HEK293 (cell line): ENCODE results near the gene FERMT1.

ENCODE experiments used
- KLF1 ChIP-seq: fragments of 450-650 bp; formaldehyde crosslinking; IDR thresholded peaks from 2 replicates; pipeline ENCODE4 v1.5.1; 2016; ENCODE audit warnings: missing biosample characterization, missing genetic modification characterization
- ZNF140 ChIP-seq: fragments of 450-650 bp; formaldehyde crosslinking; IDR thresholded peaks from 2 replicates; pipeline ENCODE4 v1.5.1; 2016; ENCODE audit warnings: missing biosample characterization, missing genetic modification characterization
- ZNF792 ChIP-seq: fragments of 450-650 bp; formaldehyde crosslinking; IDR thresholded peaks from 2 replicates; pipeline ENCODE4 v1.5.1; 2016; ENCODE audit warnings: missing biosample characterization, missing genetic modification characterization
- TF ChIP-seq, protein P1 (sequence below): fragments of 450-650 bp; formaldehyde crosslinking; optimal IDR thresholded peaks from 2 replicates; pipeline ENCODE3; 2016; ENCODE audit warnings: missing biosample characterization, mild to moderate bottlenecking, missing genetic modification characterization
- TF ChIP-seq, protein P2 (sequence below): fragments of 450-650 bp; formaldehyde crosslinking; IDR thresholded peaks from 2 replicates; pipeline ENCODE4 v1.5.1; 2016; ENCODE audit warnings: missing biosample characterization, missing genetic modification characterization

DNA sequence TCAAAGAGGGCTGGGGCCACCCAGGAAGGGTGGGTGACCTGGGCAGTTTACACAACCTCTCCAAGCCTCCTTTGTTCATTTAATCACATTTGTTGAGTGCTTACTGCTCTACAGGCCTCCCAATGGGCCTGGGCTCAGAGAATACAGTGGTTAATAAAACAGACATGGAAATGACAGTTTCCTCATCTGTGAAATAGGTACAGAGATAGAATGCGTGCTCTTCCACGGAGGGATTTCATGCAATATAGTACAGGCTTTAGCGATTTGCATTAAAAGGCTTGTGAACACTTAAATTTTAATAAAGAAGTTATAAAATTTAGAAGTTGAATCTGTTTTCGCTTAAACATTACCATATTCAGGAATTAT is 802 bp upstream of the FERMT1 start:
- TF ChIP-seq, protein P1, sequence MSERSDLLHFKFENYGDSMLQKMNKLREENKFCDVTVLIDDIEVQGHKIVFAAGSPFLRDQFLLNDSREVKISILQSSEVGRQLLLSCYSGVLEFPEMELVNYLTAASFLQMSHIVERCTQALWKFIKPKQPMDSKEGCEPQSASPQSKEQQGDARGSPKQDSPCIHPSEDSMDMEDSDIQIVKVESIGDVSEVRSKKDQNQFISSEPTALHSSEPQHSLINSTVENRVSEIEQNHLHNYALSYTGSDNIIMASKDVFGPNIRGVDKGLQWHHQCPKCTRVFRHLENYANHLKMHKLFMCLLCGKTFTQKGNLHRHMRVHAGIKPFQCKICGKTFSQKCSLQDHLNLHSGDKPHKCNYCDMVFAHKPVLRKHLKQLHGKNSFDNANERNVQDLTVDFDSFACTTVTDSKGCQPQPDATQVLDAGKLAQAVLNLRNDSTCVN (tag by site-specific recombination) = no peak
- TF ChIP-seq, protein P2, sequence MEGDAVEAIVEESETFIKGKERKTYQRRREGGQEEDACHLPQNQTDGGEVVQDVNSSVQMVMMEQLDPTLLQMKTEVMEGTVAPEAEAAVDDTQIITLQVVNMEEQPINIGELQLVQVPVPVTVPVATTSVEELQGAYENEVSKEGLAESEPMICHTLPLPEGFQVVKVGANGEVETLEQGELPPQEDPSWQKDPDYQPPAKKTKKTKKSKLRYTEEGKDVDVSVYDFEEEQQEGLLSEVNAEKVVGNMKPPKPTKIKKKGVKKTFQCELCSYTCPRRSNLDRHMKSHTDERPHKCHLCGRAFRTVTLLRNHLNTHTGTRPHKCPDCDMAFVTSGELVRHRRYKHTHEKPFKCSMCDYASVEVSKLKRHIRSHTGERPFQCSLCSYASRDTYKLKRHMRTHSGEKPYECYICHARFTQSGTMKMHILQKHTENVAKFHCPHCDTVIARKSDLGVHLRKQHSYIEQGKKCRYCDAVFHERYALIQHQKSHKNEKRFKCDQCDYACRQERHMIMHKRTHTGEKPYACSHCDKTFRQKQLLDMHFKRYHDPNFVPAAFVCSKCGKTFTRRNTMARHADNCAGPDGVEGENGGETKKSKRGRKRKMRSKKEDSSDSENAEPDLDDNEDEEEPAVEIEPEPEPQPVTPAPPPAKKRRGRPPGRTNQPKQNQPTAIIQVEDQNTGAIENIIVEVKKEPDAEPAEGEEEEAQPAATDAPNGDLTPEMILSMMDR (tag by site-specific recombination) = no peak
- TF ChIP-seq ZNF792 (tag by site-specific recombination) (no peak), ZNF140 (no peak), KLF1 (tag by site-specific recombination) (no peak)
